ENCODE measurements around the gene COL6A2. TPM values are rescaled to one million over a fixed set of nuclear protein-coding genes. Genes with fewer than 3 reads are reported as not detected.

Gene COL6A2
- total RNA-seq, 1 donor from 2014 or later, result 18.5 TPM

- Mint-ChIP-seq H3K9me3 (peaks cover 14% of the 10 kb centered on the region), H3K27me3 (ENCODE audit: low read depth) (no peaks in the 10 kb centered on the region), H3K27ac (ENCODE audit: unreplicated experiment) (no peak overlapping the region), H3K36me3 (ENCODE audit: low read depth) (peaks cover 8% of the 10 kb centered on the region), H3K4me3 (no peak overlapping the region), H3K4me1 (peaks cover 18% of the 10 kb centered on the region)
- DNase-seq (ENCODE audit: low read depth, low spot score), result no peak
- no peak for TF ChIP-seq CTCF (conservative IDR thresholded peaks at IDR 0.05)
Measured at GRCh38 chr21:46062471-46063211, 35.3 kb upstream of the COL6A2 start.

- Mint-ChIP-seq H3K9me3 (peaks cover 14% of the 10 kb centered on the region), H3K27me3 (ENCODE audit: low read depth) (no peaks in the 10 kb centered on the region), H3K36me3 (ENCODE audit: low read depth) (peaks cover 8% of the 10 kb centered on the region), H3K27ac (ENCODE audit: unreplicated experiment) (no peak overlapping the region), H3K4me1 (peaks cover 18% of the 10 kb centered on the region), H3K4me3 (no peak overlapping the region)
- TF ChIP-seq CTCF (conservative IDR thresholded peaks at IDR 0.05), result no peak
- DNase-seq (ENCODE audit: low read depth, low spot score), result no peak
Measured at GRCh38 chr21:46063227-46063626, 34.7 kb upstream of the COL6A2 start.

- no peak for DNase-seq (ENCODE audit: low read depth, low spot score)
- Mint-ChIP-seq H3K9me3 (peaks cover 10% of the 10 kb centered on the region), H3K4me3 (no peak overlapping the region), H3K36me3 (ENCODE audit: low read depth) (peaks cover 4% of the 10 kb centered on the region), H3K27me3 (ENCODE audit: low read depth) (no peaks in the 10 kb centered on the region), H3K27ac (ENCODE audit: unreplicated experiment) (no peak overlapping the region), H3K4me1 (peaks cover 18% of the 10 kb centered on the region)
- TF ChIP-seq CTCF (conservative IDR thresholded peaks at IDR 0.05), result no peak
Measured at GRCh38 chr21:46063734-46064680, 33.9 kb upstream of the COL6A2 start.

- Mint-ChIP-seq H3K4me3 (no peak overlapping the region), H3K36me3 (ENCODE audit: low read depth) (no peaks in the 10 kb centered on the region), H3K4me1 (peaks cover 18% of the 10 kb centered on the region), H3K27ac (ENCODE audit: unreplicated experiment) (no peak overlapping the region), H3K9me3 (peaks cover 6% of the 10 kb centered on the region), H3K27me3 (ENCODE audit: low read depth) (no peaks in the 10 kb centered on the region)
- TF ChIP-seq CTCF (conservative IDR thresholded peaks at IDR 0.05), result no peak
- no peak for DNase-seq (ENCODE audit: low read depth, low spot score)
Measured at GRCh38 chr21:46064870-46065214, 33.1 kb upstream of the COL6A2 start.

- H3K4me3 Mint-ChIP-seq, result no peak overlapping the region
- H3K9me3 Mint-ChIP-seq, result peaks cover 6% of the 10 kb centered on the region
- DNase-seq (ENCODE audit: low read depth, low spot score), result no peak
- no peaks in the 10 kb centered on the region for H3K27me3 Mint-ChIP-seq (ENCODE audit: low read depth)
- no peak for TF ChIP-seq CTCF (conservative IDR thresholded peaks at IDR 0.05)
- peaks cover 18% of the 10 kb centered on the region for H3K4me1 Mint-ChIP-seq
- no peak overlapping the region for H3K27ac Mint-ChIP-seq (ENCODE audit: unreplicated experiment)
- no peaks in the 10 kb centered on the region for H3K36me3 Mint-ChIP-seq (ENCODE audit: low read depth)
Measured at GRCh38 chr21:46065215-46065913, 32.5 kb upstream of the COL6A2 start.

Measured in neural crest cell (in vitro differentiated cells).